Peyer's patch (tissue), 4 donors: ENCODE data around the gene B3GALT5.

Experiments used
- POLR2A ChIP-seq, 2 donors: fragments of 450-650 bp; IDR thresholded peaks; one replicate each; pipeline ENCODE4 v1.5.1; 2017; ENCODE audit warnings: antibody characterized with exemption in 2 of 2, mild to moderate bottlenecking in 2 of 2, moderate library complexity in 2 of 2
- TF ChIP-seq, protein P1 (sequence below), 6 experiments: fragments of 450-650 bp in 4 of 6; fragments of 200-600 bp in 2 of 6; sonication (generic) in 1 of 6; IDR thresholded peaks; one replicate each; pipeline ENCODE4 v1.5.1; 2017 to 2019; ENCODE audit warnings: antibody characterized with exemption in 6 of 6, mild to moderate bottlenecking in 3 of 6, moderate library complexity in 1 of 6

DNA sequence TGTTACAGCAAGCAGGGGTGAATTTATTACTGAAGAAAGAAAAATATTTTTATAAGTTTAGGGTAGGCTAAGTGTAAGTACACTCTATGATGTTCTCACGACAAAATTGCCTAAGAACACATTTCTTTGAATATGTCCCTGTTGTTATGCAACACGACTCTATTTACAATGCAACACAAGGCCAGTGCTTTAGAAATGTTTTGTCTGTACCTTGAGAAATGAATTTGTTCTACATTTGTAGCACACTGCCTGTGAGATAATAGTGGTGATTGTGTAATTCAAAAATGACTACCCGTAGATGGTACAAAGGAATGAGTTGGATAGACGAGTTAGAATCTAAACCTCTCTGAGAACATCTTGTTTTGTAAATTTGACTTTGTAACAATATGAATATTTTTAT lies 68.5 kb downstream of the B3GALT5 start:
- TF ChIP-seq, protein P1, sequence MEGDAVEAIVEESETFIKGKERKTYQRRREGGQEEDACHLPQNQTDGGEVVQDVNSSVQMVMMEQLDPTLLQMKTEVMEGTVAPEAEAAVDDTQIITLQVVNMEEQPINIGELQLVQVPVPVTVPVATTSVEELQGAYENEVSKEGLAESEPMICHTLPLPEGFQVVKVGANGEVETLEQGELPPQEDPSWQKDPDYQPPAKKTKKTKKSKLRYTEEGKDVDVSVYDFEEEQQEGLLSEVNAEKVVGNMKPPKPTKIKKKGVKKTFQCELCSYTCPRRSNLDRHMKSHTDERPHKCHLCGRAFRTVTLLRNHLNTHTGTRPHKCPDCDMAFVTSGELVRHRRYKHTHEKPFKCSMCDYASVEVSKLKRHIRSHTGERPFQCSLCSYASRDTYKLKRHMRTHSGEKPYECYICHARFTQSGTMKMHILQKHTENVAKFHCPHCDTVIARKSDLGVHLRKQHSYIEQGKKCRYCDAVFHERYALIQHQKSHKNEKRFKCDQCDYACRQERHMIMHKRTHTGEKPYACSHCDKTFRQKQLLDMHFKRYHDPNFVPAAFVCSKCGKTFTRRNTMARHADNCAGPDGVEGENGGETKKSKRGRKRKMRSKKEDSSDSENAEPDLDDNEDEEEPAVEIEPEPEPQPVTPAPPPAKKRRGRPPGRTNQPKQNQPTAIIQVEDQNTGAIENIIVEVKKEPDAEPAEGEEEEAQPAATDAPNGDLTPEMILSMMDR (IDR thresholded peaks at IDR 0.05): no peak
- no peak for TF ChIP-seq POLR2A (IDR thresholded peaks at IDR 0.05)
